ENCODE data around the gene TMBIM1. TPM values are rescaled to one million over a fixed set of nuclear protein-coding genes. Genes with fewer than 3 reads are reported as not detected.

TMBIM1 gene
- polyA plus RNA-seq, 1 donor = 236 TPM

- no CpG with 5 or more reads among the region's 5 CpGs for WGBS (ENCODE audit: insufficient coverage, low lambda C conversion rate)
- peak in 1 of 2 donors; percentile 77 for DNase-seq
- peak overlapping the region; percentile 47 for H3K27ac ChIP-seq (ENCODE audit: low read length)
- H3K9me3 ChIP-seq (ENCODE audit: control insufficient read depth, low read depth, low read length) = no peaks in the 10 kb centered on the region
- H3K27me3 ChIP-seq (ENCODE audit: control insufficient read depth, insufficient read depth, low read length) = no peaks in the 10 kb centered on the region
- H3K36me3 ChIP-seq (ENCODE audit: control insufficient read depth, insufficient read depth, low read length) = peaks cover 82% of the 10 kb centered on the region
- peaks cover 8% of the 10 kb centered on the region for H3K4me1 ChIP-seq (ENCODE audit: control insufficient read depth, insufficient read depth, low read length)
- no peak overlapping the region for H3K4me3 ChIP-seq (ENCODE audit: low read length)
These were observed 39.1 kb downstream of the TMBIM1 start for GRCh38 chr2:218253232-218253625.

- Histone ChIP-seq H3K4me1 (ENCODE audit: control insufficient read depth, insufficient read depth, low read length) (peaks cover 8% of the 10 kb centered on the region), H3K27me3 (ENCODE audit: control insufficient read depth, insufficient read depth, low read length) (no peaks in the 10 kb centered on the region), H3K4me3 (ENCODE audit: low read length) (no peak overlapping the region), H3K36me3 (ENCODE audit: control insufficient read depth, insufficient read depth, low read length) (peaks cover 87% of the 10 kb centered on the region), H3K27ac (ENCODE audit: low read length) (no peak overlapping the region), H3K9me3 (ENCODE audit: control insufficient read depth, low read depth, low read length) (no peaks in the 10 kb centered on the region)
- DNase-seq = no peak
- WGBS (ENCODE audit: insufficient coverage, low lambda C conversion rate) = no CpG with 5 or more reads among the region's 7 CpGs
These were observed 39.6 kb downstream of the TMBIM1 start for GRCh38 chr2:218252509-218253231.

GRCh38 chr2:218249691-218250090 lies 42.6 kb downstream of the TMBIM1 start:
- WGBS (ENCODE audit: insufficient coverage, low lambda C conversion rate) = no CpG with 5 or more reads among the region's 13 CpGs
- H3K9me3 ChIP-seq (ENCODE audit: control insufficient read depth, low read depth, low read length) = no peaks in the 10 kb centered on the region

GRCh38 chr2:218245214-218245613 lies 47.1 kb downstream of the TMBIM1 start:
- no peaks in the 10 kb centered on the region for H3K9me3 ChIP-seq (ENCODE audit: control insufficient read depth, low read depth, low read length)
- no peaks in the 10 kb centered on the region for H3K27me3 ChIP-seq (ENCODE audit: control insufficient read depth, insufficient read depth, low read length)
- no CpG with 5 or more reads among the region's 5 CpGs for WGBS (ENCODE audit: insufficient coverage, low lambda C conversion rate)
- DNase-seq = no peak
- no peak overlapping the region for H3K4me3 ChIP-seq (ENCODE audit: low read length)
- peaks cover 92% of the 10 kb centered on the region for H3K36me3 ChIP-seq (ENCODE audit: control insufficient read depth, insufficient read depth, low read length)
- no peak overlapping the region for H3K27ac ChIP-seq (ENCODE audit: low read length)
- no peaks in the 10 kb centered on the region for H3K4me1 ChIP-seq (ENCODE audit: control insufficient read depth, insufficient read depth, low read length)

More at GRCh38 chr2:218249691-218250090, 42.6 kb downstream of the TMBIM1 start:
- Histone ChIP-seq H3K27me3 (ENCODE audit: control insufficient read depth, insufficient read depth, low read length) (no peaks in the 10 kb centered on the region), H3K36me3 (ENCODE audit: control insufficient read depth, insufficient read depth, low read length) (peaks cover 95% of the 10 kb centered on the region), H3K4me1 (ENCODE audit: control insufficient read depth, insufficient read depth, low read length) (peaks cover 8% of the 10 kb centered on the region), H3K4me3 (ENCODE audit: low read length) (no peak overlapping the region), H3K27ac (ENCODE audit: low read length) (no peak overlapping the region)
- DNase-seq = no peak

- Histone ChIP-seq H3K4me1 (ENCODE audit: control insufficient read depth, insufficient read depth, low read length) (no peaks in the 10 kb centered on the region), H3K27me3 (ENCODE audit: control insufficient read depth, insufficient read depth, low read length) (no peaks in the 10 kb centered on the region), H3K4me3 (ENCODE audit: low read length) (no peak overlapping the region), H3K9me3 (ENCODE audit: control insufficient read depth, low read depth, low read length) (no peaks in the 10 kb centered on the region), H3K27ac (ENCODE audit: low read length) (no peak overlapping the region), H3K36me3 (ENCODE audit: control insufficient read depth, insufficient read depth, low read length) (peaks cover 92% of the 10 kb centered on the region)
- 83% methylated on average over 1 of the region's 2 CpGs for WGBS (ENCODE audit: insufficient coverage, low lambda C conversion rate)
- no peak for DNase-seq
These were observed 47.6 kb downstream of the TMBIM1 start for GRCh38 chr2:218244665-218245064.

DNA sequence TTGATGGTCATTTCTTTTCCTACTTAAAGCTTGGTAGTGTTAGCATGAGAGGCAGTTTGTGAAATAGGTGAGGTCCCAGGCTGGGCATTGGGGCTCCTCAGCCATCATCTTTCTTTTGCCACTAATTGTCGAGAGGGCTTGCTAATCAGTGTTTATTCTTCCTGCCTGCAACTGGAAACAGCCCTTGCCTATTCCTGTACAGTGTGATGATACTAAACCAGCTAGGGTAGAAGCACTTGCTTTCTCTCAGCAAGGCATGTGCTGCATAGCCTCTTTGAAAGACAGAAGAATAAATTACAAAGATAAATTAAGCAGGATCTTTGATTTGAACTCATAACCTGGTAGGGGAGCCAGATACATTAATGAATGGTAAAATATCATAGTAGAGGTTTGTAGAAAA lies 48.1 kb downstream of the TMBIM1 start:
- no peak overlapping the region for H3K4me3 ChIP-seq (ENCODE audit: low read length)
- H3K27ac ChIP-seq (ENCODE audit: low read length) = no peak overlapping the region
- no CpG with 5 or more reads among the region's 1 CpG for WGBS (ENCODE audit: insufficient coverage, low lambda C conversion rate)
- no peaks in the 10 kb centered on the region for H3K4me1 ChIP-seq (ENCODE audit: control insufficient read depth, insufficient read depth, low read length)
- H3K27me3 ChIP-seq (ENCODE audit: control insufficient read depth, insufficient read depth, low read length) = no peaks in the 10 kb centered on the region
- no peak for DNase-seq
- H3K36me3 ChIP-seq (ENCODE audit: control insufficient read depth, insufficient read depth, low read length) = peaks cover 92% of the 10 kb centered on the region
- no peaks in the 10 kb centered on the region for H3K9me3 ChIP-seq (ENCODE audit: control insufficient read depth, low read depth, low read length)

- peak in 1 of 2 donors; percentile 67 for DNase-seq
- no peak overlapping the region for H3K4me3 ChIP-seq (ENCODE audit: low read length)
- no peaks in the 10 kb centered on the region for H3K9me3 ChIP-seq (ENCODE audit: control insufficient read depth, low read depth, low read length)
- H3K27ac ChIP-seq (ENCODE audit: low read length) = peak overlapping the region; percentile 8
- H3K36me3 ChIP-seq (ENCODE audit: control insufficient read depth, insufficient read depth, low read length) = peaks cover 87% of the 10 kb centered on the region
- no peaks in the 10 kb centered on the region for H3K27me3 ChIP-seq (ENCODE audit: control insufficient read depth, insufficient read depth, low read length)
- no peaks in the 10 kb centered on the region for H3K4me1 ChIP-seq (ENCODE audit: control insufficient read depth, insufficient read depth, low read length)
- WGBS (ENCODE audit: insufficient coverage, low lambda C conversion rate) = 67% methylated on average over 1 of the region's 1 CpG
These were observed 53.4 kb downstream of the TMBIM1 start for GRCh38 chr2:218238887-218239286.

GRCh38 chr2:218236829-218237228 lies 55.5 kb downstream of the TMBIM1 start:
- Histone ChIP-seq H3K4me3 (ENCODE audit: low read length) (no peak overlapping the region), H3K27me3 (ENCODE audit: control insufficient read depth, insufficient read depth, low read length) (no peaks in the 10 kb centered on the region), H3K9me3 (ENCODE audit: control insufficient read depth, low read depth, low read length) (peaks cover 3% of the 10 kb centered on the region), H3K27ac (ENCODE audit: low read length) (no peak overlapping the region), H3K4me1 (ENCODE audit: control insufficient read depth, insufficient read depth, low read length) (peaks cover under 1% of the 10 kb centered on the region), H3K36me3 (ENCODE audit: control insufficient read depth, insufficient read depth, low read length) (peaks cover 83% of the 10 kb centered on the region)
- no peak for DNase-seq
- 100% methylated on average over 2 of the region's 4 CpGs for WGBS (ENCODE audit: insufficient coverage, low lambda C conversion rate)

DNA sequence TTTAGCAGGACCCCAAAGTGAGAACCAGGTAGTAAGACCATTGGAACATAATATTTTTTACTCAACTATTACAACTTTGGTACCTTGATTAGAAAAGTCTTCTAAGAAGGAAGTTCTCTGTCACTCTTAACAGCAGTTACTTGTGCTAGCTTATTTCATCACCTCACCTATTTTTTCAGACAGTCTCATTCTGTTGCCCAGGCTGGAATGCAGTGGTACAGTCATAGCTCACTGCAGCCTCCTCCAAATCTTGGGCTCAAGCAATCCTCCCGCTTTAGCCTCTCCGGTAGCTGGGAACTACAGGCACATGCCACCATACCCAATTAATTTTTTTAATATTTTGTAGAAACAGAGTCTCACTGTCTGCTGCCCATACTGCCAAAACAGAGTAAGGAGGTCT lies 57.3 kb downstream of the TMBIM1 start:
- no peak for DNase-seq
- no CpG with 5 or more reads among the region's 2 CpGs for WGBS (ENCODE audit: insufficient coverage, low lambda C conversion rate)
- Histone ChIP-seq H3K9me3 (ENCODE audit: control insufficient read depth, low read depth, low read length) (peaks cover 3% of the 10 kb centered on the region), H3K4me3 (ENCODE audit: low read length) (no peak overlapping the region), H3K36me3 (ENCODE audit: control insufficient read depth, insufficient read depth, low read length) (peaks cover 81% of the 10 kb centered on the region), H3K27me3 (ENCODE audit: control insufficient read depth, insufficient read depth, low read length) (no peaks in the 10 kb centered on the region), H3K27ac (ENCODE audit: low read length) (no peak overlapping the region), H3K4me1 (ENCODE audit: control insufficient read depth, insufficient read depth, low read length) (peaks cover 16% of the 10 kb centered on the region)

DNA sequence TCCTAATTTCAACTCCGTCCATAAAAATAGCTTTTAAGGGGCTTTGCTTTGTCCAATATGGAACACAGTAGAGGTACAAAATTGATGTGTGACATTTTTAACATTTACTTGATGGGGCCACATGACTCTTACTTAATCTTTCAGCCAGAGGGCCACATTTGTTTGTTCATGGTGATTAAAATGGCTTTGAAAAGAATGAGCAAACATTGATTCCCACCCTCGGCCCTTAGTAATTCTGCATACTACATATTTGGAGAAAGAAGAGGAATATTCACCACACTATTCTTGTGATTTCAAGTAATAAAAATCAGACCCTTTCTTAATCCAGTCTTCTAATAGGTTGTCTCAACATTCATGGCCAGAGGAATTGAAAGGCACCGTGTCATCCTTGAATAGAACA lies 57.8 kb downstream of the TMBIM1 start:
- WGBS (ENCODE audit: insufficient coverage, low lambda C conversion rate) = no CpG with 5 or more reads among the region's 3 CpGs
- H3K27ac ChIP-seq (ENCODE audit: low read length) = no peak overlapping the region
- no peak for DNase-seq
- peaks cover 3% of the 10 kb centered on the region for H3K9me3 ChIP-seq (ENCODE audit: control insufficient read depth, low read depth, low read length)
- no peak overlapping the region for H3K4me3 ChIP-seq (ENCODE audit: low read length)
- H3K27me3 ChIP-seq (ENCODE audit: control insufficient read depth, insufficient read depth, low read length) = no peaks in the 10 kb centered on the region
- peaks cover 20% of the 10 kb centered on the region for H3K4me1 ChIP-seq (ENCODE audit: control insufficient read depth, insufficient read depth, low read length)
- peaks cover 78% of the 10 kb centered on the region for H3K36me3 ChIP-seq (ENCODE audit: control insufficient read depth, insufficient read depth, low read length)

- DNase-seq = no peak
- peaks cover 21% of the 10 kb centered on the region for H3K4me1 ChIP-seq (ENCODE audit: control insufficient read depth, insufficient read depth, low read length)
- no peak overlapping the region for H3K27ac ChIP-seq (ENCODE audit: low read length)
- H3K36me3 ChIP-seq (ENCODE audit: control insufficient read depth, insufficient read depth, low read length) = peaks cover 72% of the 10 kb centered on the region
- H3K9me3 ChIP-seq (ENCODE audit: control insufficient read depth, low read depth, low read length) = peaks cover 3% of the 10 kb centered on the region
- 71% methylated on average over 1 of the region's 4 CpGs for WGBS (ENCODE audit: insufficient coverage, low lambda C conversion rate)
- no peak overlapping the region for H3K4me3 ChIP-seq (ENCODE audit: low read length)
- H3K27me3 ChIP-seq (ENCODE audit: control insufficient read depth, insufficient read depth, low read length) = no peaks in the 10 kb centered on the region
These were observed 58.8 kb downstream of the TMBIM1 start for GRCh38 chr2:218233543-218233942.
